Epithelial cell of esophagus (primary cell): ENCODE measurements around the gene GALK2.

Experiments used
- DNase-seq: peaks from one replicate; pipeline ENCODE4 v3.0.0; 2010; ENCODE audit warnings: low read depth
- H3K4me3 ChIP-seq: 2 replicates; pipeline ENCODE4 v1.5.1; 2011; ENCODE audit warnings: mild to moderate bottlenecking, low read length, control low read depth
- CTCF ChIP-seq: IDR thresholded peaks from 2 replicates; pipeline ENCODE4 v1.5.1; 2011; ENCODE audit warnings: low read depth, mild to moderate bottlenecking, low read length, control low read depth, inconsistent platforms; ENCODE audit not compliant: insufficient read depth; ENCODE audit errors: missing control alignments

GALK2 gene

GRCh38 chr15:49169880-49170597, at the start of gene GALK2:
Gene GALK2, plus strand, starts transcription at chr15:49170247. Its CDS starts 76 bp downstream, at chr15:49170323.
- peak; percentile 94 for DNase-seq
- H3K4me3 ChIP-seq: peak within 1 kb of the TSS; percentile 82
- no peak for TF ChIP-seq CTCF

GRCh38 chr15:49120832-49121231, 49.2 kb upstream of the GALK2 start:
- H3K4me3 ChIP-seq: no peak overlapping the region
- no peak for TF ChIP-seq CTCF
- DNase-seq: no peak

GRCh38 chr15:49121901-49122300, 48.1 kb upstream of the GALK2 start:
- no peak overlapping the region for H3K4me3 ChIP-seq
- DNase-seq: no peak
- no peak for TF ChIP-seq CTCF

GRCh38 chr15:49122541-49123062, 47.4 kb upstream of the GALK2 start:
- H3K4me3 ChIP-seq: no peak overlapping the region
- DNase-seq: no peak
- TF ChIP-seq CTCF: no peak

GRCh38 chr15:49124371-49124770, 45.7 kb upstream of the GALK2 start:
- no peak for DNase-seq
- no peak for TF ChIP-seq CTCF
- no peak overlapping the region for H3K4me3 ChIP-seq

GRCh38 chr15:49131403-49131802, 38.6 kb upstream of the GALK2 start:
- H3K4me3 ChIP-seq: no peak overlapping the region
- no peak for DNase-seq
- TF ChIP-seq CTCF: no peak
